HFF-Myc (cell line): Measurements from ENCODE around the gene AMOTL1.

Source experiments
- DNase-seq: peaks from one replicate; pipeline ENCODE4 v3.0.0-alpha.2; 2011; ENCODE audit warnings: low read depth; ENCODE audit errors: extremely low read depth
- H3K4me3 ChIP-seq: replicated peaks from 2 replicates; pipeline ENCODE4 v1.5.1; 2011; ENCODE audit warnings: low read depth, mild to moderate bottlenecking, control low read depth, low read length
- CTCF ChIP-seq: IDR thresholded peaks from 2 replicates; pipeline ENCODE4 v1.5.1; 2012; ENCODE audit warnings: mild to moderate bottlenecking, low read depth, low read length, control low read depth; ENCODE audit errors: missing control alignments

The AMOTL1 gene

GRCh38 chr11:94880216-94880615 lies 112.1 kb downstream of the AMOTL1 start:
- no peak overlapping the region for H3K4me3 ChIP-seq
- DNase-seq, result no peak
- no peak for TF ChIP-seq CTCF

DNA sequence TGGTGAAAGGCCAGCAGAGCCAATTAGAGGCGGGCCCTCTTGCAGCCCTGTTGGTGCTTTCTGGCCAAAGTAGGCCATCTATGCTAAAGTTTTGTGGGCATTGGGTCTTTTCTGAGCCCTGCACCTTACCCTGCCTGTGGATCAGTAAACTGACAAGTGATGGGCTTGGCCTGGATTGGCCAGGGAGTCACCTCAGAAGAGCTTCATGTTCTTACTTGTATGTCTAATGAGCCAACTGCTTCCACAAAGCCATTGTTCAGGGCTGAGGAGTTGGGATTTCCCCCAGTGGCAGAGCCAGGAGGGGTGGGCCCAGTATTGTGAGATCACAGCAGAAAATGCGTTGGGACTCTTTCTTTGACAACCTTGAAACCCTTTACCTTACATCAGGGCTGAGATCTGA lies 114.8 kb downstream of the AMOTL1 start:
- no peak for TF ChIP-seq CTCF
- no peak for DNase-seq
- no peak overlapping the region for H3K4me3 ChIP-seq

GRCh38 chr11:94883878-94884277 lies 115.7 kb downstream of the AMOTL1 start:
- H3K4me3 ChIP-seq, result no peak overlapping the region
- DNase-seq, result no peak
- no peak for TF ChIP-seq CTCF

DNA sequence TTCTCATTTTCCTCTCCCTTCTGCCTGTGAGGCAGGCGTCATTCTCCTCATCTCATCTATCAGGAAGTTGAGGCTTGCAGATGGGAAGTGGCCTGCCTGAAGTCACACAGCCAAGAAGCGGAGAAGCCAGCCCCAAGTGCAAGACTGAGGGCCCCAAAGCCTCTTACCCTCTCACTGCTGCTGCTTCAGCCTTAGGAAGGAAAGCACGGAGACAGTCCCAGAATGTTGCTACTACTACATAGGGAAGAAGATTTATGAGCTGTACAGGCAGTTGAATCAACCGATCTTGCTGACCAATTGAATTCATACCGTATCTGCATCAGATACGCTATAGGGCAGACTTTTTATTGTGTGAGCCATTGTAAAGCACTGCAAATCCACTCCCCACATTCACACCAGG lies 116.2 kb downstream of the AMOTL1 start:
- H3K4me3 ChIP-seq, result no peak overlapping the region
- DNase-seq, result no peak
- TF ChIP-seq CTCF, result no peak

DNA sequence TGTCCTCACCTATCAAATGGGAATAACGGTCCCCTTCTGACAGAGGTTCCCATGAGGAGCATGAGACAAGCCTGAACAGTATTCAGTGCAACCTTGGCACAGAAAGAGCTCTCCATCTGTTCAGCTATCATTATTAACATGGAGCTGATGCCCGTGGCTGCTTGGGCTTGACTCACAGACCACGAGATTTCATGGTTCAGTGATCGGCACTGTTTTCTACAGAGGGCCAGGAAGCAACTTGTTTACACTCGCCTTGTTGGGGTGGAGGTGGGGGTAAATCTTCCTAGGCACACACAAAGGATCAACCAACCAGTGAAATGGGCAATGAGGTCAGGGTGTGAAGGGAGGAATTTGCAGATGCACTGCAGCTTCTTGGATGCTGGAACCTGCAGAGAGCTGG lies 117.0 kb downstream of the AMOTL1 start:
- DNase-seq, result no peak
- H3K4me3 ChIP-seq, result no peak overlapping the region
- TF ChIP-seq CTCF, result no peak

- no peak for TF ChIP-seq CTCF
- DNase-seq, result no peak
These were observed 117.4 kb downstream of the AMOTL1 start for GRCh38 chr11:94885581-94885980.

DNA sequence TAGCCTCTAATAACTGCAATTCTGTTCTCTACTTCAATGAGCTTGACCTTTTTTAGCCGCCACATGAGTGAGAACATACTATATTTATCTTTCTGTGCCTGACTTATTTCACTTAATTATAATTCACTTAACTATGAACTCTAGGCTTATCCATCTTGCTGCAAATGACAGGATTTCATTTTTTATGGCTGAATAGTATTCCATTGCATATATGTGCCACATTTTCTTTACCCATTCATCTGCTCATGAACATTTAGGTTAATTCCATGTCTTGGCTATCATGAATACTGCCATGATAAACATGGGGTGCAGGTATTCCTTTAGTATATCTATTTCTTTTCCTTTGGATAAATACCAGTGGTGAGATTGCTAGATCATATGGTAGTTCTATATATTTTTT lies 120.0 kb downstream of the AMOTL1 start:
- no peak for DNase-seq
- no peak overlapping the region for H3K4me3 ChIP-seq
- no peak for TF ChIP-seq CTCF

More at GRCh38 chr11:94885581-94885980, 117.4 kb downstream of the AMOTL1 start:
- no peak overlapping the region for H3K4me3 ChIP-seq
